HG02642 (cell line): ENCODE data around the gene BIRC7.
"Not testable (repeated sequence)": the region's sequence is repeated elsewhere in the genome, so short reads cannot be mapped to it uniquely, and the experiment has no call there.

Source experiments
- ATAC-seq: cut with Tn5 transposase; IDR thresholded peaks from one replicate; pipeline ENCODE4 v1.9.1; 2021; ENCODE audit warnings: mild to moderate bottlenecking; ENCODE audit not compliant: unreplicated experiment, poor library complexity

BIRC7 gene

GRCh38 chr20:63243604-63244247 lies 8.0 kb downstream of the BIRC7 start:
- no peak for ATAC-seq

- no peak for ATAC-seq
Observed at GRCh38 chr20:63244468-63244867, 8.8 kb downstream of the BIRC7 start.

GRCh38 chr20:63246490-63247288 lies 11.0 kb downstream of the BIRC7 start:
- no peak for ATAC-seq

- ATAC-seq: no peak
Observed at GRCh38 chr20:63247671-63248228, 12.0 kb downstream of the BIRC7 start.

GRCh38 chr20:63248835-63249591 lies 13.3 kb downstream of the BIRC7 start:
- ATAC-seq: no peak

GRCh38 chr20:63249891-63250290 lies 14.2 kb downstream of the BIRC7 start:
- ATAC-seq: no peak

GRCh38 chr20:63251350-63251749 lies 15.6 kb downstream of the BIRC7 start:
- not testable (repeated sequence) for ATAC-seq

- no peak for ATAC-seq
Observed at GRCh38 chr20:63252284-63252711, 16.6 kb downstream of the BIRC7 start.

GRCh38 chr20:63253065-63253437 lies 17.3 kb downstream of the BIRC7 start:
- no peak for ATAC-seq

GRCh38 chr20:63253438-63254231 lies 17.9 kb downstream of the BIRC7 start:
- ATAC-seq: no peak

GRCh38 chr20:63254232-63254605 lies 18.5 kb downstream of the BIRC7 start, which contains the start of gene NKAIN4:
Gene NKAIN4, minus strand, starts transcription at chr20:63254463. Its CDS starts 13 bp downstream, at chr20:63254450.
- ATAC-seq: no peak

- ATAC-seq: no peak
Observed at GRCh38 chr20:63254606-63255384, 19.1 kb downstream of the BIRC7 start.

GRCh38 chr20:63255931-63256704 lies 20.4 kb downstream of the BIRC7 start:
- ATAC-seq: no peak

GRCh38 chr20:63256954-63257353 lies 21.2 kb downstream of the BIRC7 start:
- no peak for ATAC-seq

- ATAC-seq: no peak
Observed at GRCh38 chr20:63257629-63258028, 21.9 kb downstream of the BIRC7 start.

GRCh38 chr20:63258781-63259180 lies 23.1 kb downstream of the BIRC7 start:
- ATAC-seq: no peak

GRCh38 chr20:63259734-63260460 lies 24.2 kb downstream of the BIRC7 start:
- no peak for ATAC-seq

GRCh38 chr20:63260521-63260920 lies 24.8 kb downstream of the BIRC7 start:
- no peak for ATAC-seq
